AG08396 (cell line): ENCODE data around the gene COX5A.

Experiments used
- DNase-seq: peaks from one replicate; pipeline ENCODE4 v3.0.0; 2012; ENCODE audit warnings: low spot score, mixed read lengths

Gene COX5A

GRCh38 chr15:74870436-74871215 is 67.2 kb downstream of the COX5A start:
- no peak for DNase-seq
